ENCODE measurements around the gene SSTR4. TPM values are rescaled to one million over a fixed set of nuclear protein-coding genes. Genes with fewer than 3 reads are reported as not detected.
"Not testable (repeated sequence)": the region's sequence is repeated elsewhere in the genome, so short reads cannot be mapped to it uniquely, and the experiment has no call there.

The SSTR4 gene
- total RNA-seq, 1 donor from 2014 or later = not detected

- TF ChIP-seq, protein P1, sequence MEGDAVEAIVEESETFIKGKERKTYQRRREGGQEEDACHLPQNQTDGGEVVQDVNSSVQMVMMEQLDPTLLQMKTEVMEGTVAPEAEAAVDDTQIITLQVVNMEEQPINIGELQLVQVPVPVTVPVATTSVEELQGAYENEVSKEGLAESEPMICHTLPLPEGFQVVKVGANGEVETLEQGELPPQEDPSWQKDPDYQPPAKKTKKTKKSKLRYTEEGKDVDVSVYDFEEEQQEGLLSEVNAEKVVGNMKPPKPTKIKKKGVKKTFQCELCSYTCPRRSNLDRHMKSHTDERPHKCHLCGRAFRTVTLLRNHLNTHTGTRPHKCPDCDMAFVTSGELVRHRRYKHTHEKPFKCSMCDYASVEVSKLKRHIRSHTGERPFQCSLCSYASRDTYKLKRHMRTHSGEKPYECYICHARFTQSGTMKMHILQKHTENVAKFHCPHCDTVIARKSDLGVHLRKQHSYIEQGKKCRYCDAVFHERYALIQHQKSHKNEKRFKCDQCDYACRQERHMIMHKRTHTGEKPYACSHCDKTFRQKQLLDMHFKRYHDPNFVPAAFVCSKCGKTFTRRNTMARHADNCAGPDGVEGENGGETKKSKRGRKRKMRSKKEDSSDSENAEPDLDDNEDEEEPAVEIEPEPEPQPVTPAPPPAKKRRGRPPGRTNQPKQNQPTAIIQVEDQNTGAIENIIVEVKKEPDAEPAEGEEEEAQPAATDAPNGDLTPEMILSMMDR (IDR thresholded peaks at IDR 0.05; ENCODE audit: insufficient read depth, low read length, poor library complexity, severe bottlenecking) = no peak
- no peaks in the 10 kb centered on the region for H3K27me3 ChIP-seq (ENCODE audit: control insufficient read depth, insufficient read depth, low read length)
- no peaks in the 10 kb centered on the region for H3K36me3 ChIP-seq (ENCODE audit: control insufficient read depth, insufficient read depth, low read length)
- DNase-seq (ENCODE audit: low read depth) = no peak
- no peak overlapping the region for H3K4me3 ChIP-seq (ENCODE audit: low read depth, low read length)
Measured at GRCh38 chr20:23023621-23024177, 11.4 kb upstream of the SSTR4 start.

DNA sequence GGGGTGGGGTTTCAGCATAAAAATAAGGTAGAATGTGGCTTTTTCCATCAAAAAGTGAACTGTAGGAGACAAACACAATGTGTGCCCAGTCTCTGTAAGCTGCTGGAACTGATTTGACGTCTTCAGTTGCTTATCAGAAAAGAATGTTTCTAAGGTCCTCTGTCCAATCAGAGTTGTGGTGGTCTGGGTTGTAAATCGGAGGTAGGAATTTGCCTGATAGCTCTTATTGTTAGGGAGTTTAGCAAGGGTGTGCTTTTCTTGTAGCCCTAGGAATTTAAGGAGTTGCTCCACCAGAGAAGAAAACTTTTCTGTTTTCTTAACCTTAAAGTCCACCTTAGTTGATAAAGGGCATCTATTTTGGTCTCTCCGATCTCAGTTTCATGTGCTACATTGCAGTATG, 10.4 kb upstream of the SSTR4 start:
- H3K4me3 ChIP-seq (ENCODE audit: low read depth, low read length) = no peak overlapping the region
- TF ChIP-seq, protein P1 (IDR thresholded peaks at IDR 0.05; ENCODE audit: insufficient read depth, low read length, poor library complexity, severe bottlenecking) = no peak
- H3K36me3 ChIP-seq (ENCODE audit: control insufficient read depth, insufficient read depth, low read length) = no peaks in the 10 kb centered on the region
- DNase-seq (ENCODE audit: low read depth) = no peak
- no peaks in the 10 kb centered on the region for H3K27me3 ChIP-seq (ENCODE audit: control insufficient read depth, insufficient read depth, low read length)

- H3K27me3 ChIP-seq (ENCODE audit: control insufficient read depth, insufficient read depth, low read length); H3K36me3 ChIP-seq (ENCODE audit: control insufficient read depth, insufficient read depth, low read length); DNase-seq (ENCODE audit: low read depth); H3K4me3 ChIP-seq (ENCODE audit: low read depth, low read length): not testable (repeated sequence)
Measured at GRCh38 chr20:23025503-23025902, 9.6 kb upstream of the SSTR4 start.

GRCh38 chr20:23027721-23028120, 7.4 kb upstream of the SSTR4 start:
- no peak overlapping the region for H3K4me3 ChIP-seq (ENCODE audit: low read depth, low read length)
- H3K36me3 ChIP-seq (ENCODE audit: control insufficient read depth, insufficient read depth, low read length) = no peaks in the 10 kb centered on the region
- TF ChIP-seq, protein P1 (IDR thresholded peaks at IDR 0.05; ENCODE audit: insufficient read depth, low read length, poor library complexity, severe bottlenecking) = no peak
- no peak for DNase-seq (ENCODE audit: low read depth)
- H3K27me3 ChIP-seq (ENCODE audit: control insufficient read depth, insufficient read depth, low read length) = no peaks in the 10 kb centered on the region

GRCh38 chr20:23028392-23028791, 6.7 kb upstream of the SSTR4 start:
- Histone ChIP-seq H3K4me3 (ENCODE audit: low read depth, low read length) (no peak overlapping the region), H3K36me3 (ENCODE audit: control insufficient read depth, insufficient read depth, low read length) (no peaks in the 10 kb centered on the region), H3K27me3 (ENCODE audit: control insufficient read depth, insufficient read depth, low read length) (no peaks in the 10 kb centered on the region)
- no peak for DNase-seq (ENCODE audit: low read depth)
- TF ChIP-seq, protein P1 (IDR thresholded peaks at IDR 0.05; ENCODE audit: insufficient read depth, low read length, poor library complexity, severe bottlenecking) = no peak

- Histone ChIP-seq H3K36me3 (ENCODE audit: control insufficient read depth, insufficient read depth, low read length) (no peaks in the 10 kb centered on the region), H3K27me3 (ENCODE audit: control insufficient read depth, insufficient read depth, low read length) (peaks cover 2% of the 10 kb centered on the region), H3K4me3 (ENCODE audit: low read depth, low read length) (no peak overlapping the region)
- TF ChIP-seq, protein P1 (IDR thresholded peaks at IDR 0.05; ENCODE audit: insufficient read depth, low read length, poor library complexity, severe bottlenecking) = no peak
- DNase-seq (ENCODE audit: low read depth) = no peak
Measured at GRCh38 chr20:23029324-23029723, 5.8 kb upstream of the SSTR4 start.

Measured in kidney epithelial cell (primary cell).